ENCODE results near the gene GLRA1. TPM values are rescaled to one million over a fixed set of nuclear protein-coding genes. Genes with fewer than 3 reads are reported as not detected.

Gene GLRA1
- total RNA-seq, 1 experiment from 2014 or later, result not detected

GRCh38 chr5:151793358-151793757, 131.3 kb downstream of the GLRA1 start:
- H3K9me3 ChIP-seq (ENCODE audit: control insufficient read depth, insufficient read depth, low read depth, low read length), result no peaks in the 10 kb centered on the region
- ChIA-PET POLR2A (no interaction called here), CTCF (no interaction called here)
- H3K27me3 ChIP-seq (ENCODE audit: control insufficient read depth, insufficient read depth, low read length), result no peaks in the 10 kb centered on the region
- ATAC-seq (no peak), DNase-seq (ENCODE audit: low read depth, low spot score) (no peak)
- in situ Hi-C loops (cut with HindIII; ENCODE audit: low pct_unique_long_range_greater_than_20kb, low sequenced_read_pairs) (no loop called here), intact Hi-C loops (cut with micrococcal nuclease; ENCODE audit: unreplicated experiment) (no loop called here)
- no TSS peak for BruUV-seq (replicated peaks)
- H3K4me1 ChIP-seq (ENCODE audit: control insufficient read depth, insufficient read depth, low read length), result no peaks in the 10 kb centered on the region
- no peak overlapping the region for H3K4me3 ChIP-seq (ENCODE audit: low read depth in 2 of 2, low read length in 2 of 2)
- H3K27ac ChIP-seq (ENCODE audit: low read length), result no peak overlapping the region
- peaks cover 54% of the 10 kb centered on the region for H3K36me3 ChIP-seq (ENCODE audit: control insufficient read depth, insufficient read depth, low read length)
- TF ChIP-seq CTCF (IDR thresholded peaks at IDR 0.05), result no peak
- TF ChIP-seq TCF7L2 (IDR thresholded peaks at IDR 0.05; ENCODE audit: low read depth, low read length), result no peak

- Histone ChIP-seq H3K27ac (ENCODE audit: low read length) (no peak overlapping the region), H3K4me1 (ENCODE audit: control insufficient read depth, insufficient read depth, low read length) (peaks cover 4% of the 10 kb centered on the region; the same call in 1 of the 2 replicates), H3K36me3 (ENCODE audit: control insufficient read depth, insufficient read depth, low read length) (peaks cover 28% of the 10 kb centered on the region), H3K4me3 (ENCODE audit: low read depth in 2 of 2, low read length in 2 of 2) (no peak overlapping the region), H3K27me3 (ENCODE audit: control insufficient read depth, insufficient read depth, low read length) (no peaks in the 10 kb centered on the region), H3K9me3 (ENCODE audit: control insufficient read depth, insufficient read depth, low read depth, low read length) (no peaks in the 10 kb centered on the region)
- TF ChIP-seq TCF7L2 (IDR thresholded peaks at IDR 0.05; ENCODE audit: low read depth, low read length) (no peak), REST (IDR thresholded peaks at IDR 0.05; ENCODE audit: insufficient read depth in 1 of 2, low read depth in 2 of 2, low read length in 1 of 2) (no peak), SIN3A (IDR thresholded peaks at IDR 0.05; ENCODE audit: borderline replicate concordance, insufficient read depth, low read depth, low read length) (no peak), POLR2AphosphoS5 (IDR thresholded peaks at IDR 0.05; ENCODE audit: low read depth, low read length) (no peak), CTCF (IDR thresholded peaks at IDR 0.05) (no peak)
- DNase-seq (ENCODE audit: low read depth, low spot score) (no peak), ATAC-seq (no peak)
- BruUV-seq (replicated peaks), result no TSS peak
- ChIA-PET POLR2A (interaction anchor here (0.6 kb wide), 1 partner anchor 11 kb away, joined by 4 read pairs; no protein-coding TSS in a partner anchor), CTCF (no interaction called here)
- intact Hi-C loops (cut with micrococcal nuclease; ENCODE audit: unreplicated experiment), result no loop called here
- in situ Hi-C loops (cut with HindIII; ENCODE audit: low pct_unique_long_range_greater_than_20kb, low sequenced_read_pairs), result no loop called here
Observed at GRCh38 chr5:151787817-151788216, 136.8 kb downstream of the GLRA1 start.
